Glutamatergic neuron (in vitro differentiated cells): ENCODE data around the gene GDAP2. TPM values are rescaled to one million over a fixed set of nuclear protein-coding genes. Genes with fewer than 3 reads are reported as not detected.

Source experiments
- DNase-seq: peaks from one replicate; pipeline ENCODE4 v3.0.0; 2022
- H3K27ac Mint-ChIP-seq: one replicate; pipeline ENCODE4 v1.8.0; 2020; ENCODE audit warnings: mild to moderate bottlenecking, mixed read lengths, inconsistent platforms; ENCODE audit not compliant: unreplicated experiment
- H3K27me3 Mint-ChIP-seq: one replicate; pipeline ENCODE4 v1.8.0; 2020; ENCODE audit warnings: mild to moderate bottlenecking, moderate library complexity, mixed read lengths, inconsistent platforms; ENCODE audit not compliant: unreplicated experiment
- H3K36me3 Mint-ChIP-seq: one replicate; pipeline ENCODE4 v1.8.0; 2020; ENCODE audit warnings: mild to moderate bottlenecking, mixed read lengths, inconsistent platforms; ENCODE audit not compliant: unreplicated experiment
- H3K4me1 Mint-ChIP-seq: one replicate; pipeline ENCODE4 v1.8.0; 2020; ENCODE audit warnings: mild to moderate bottlenecking, low read depth, mixed read lengths, inconsistent platforms; ENCODE audit not compliant: unreplicated experiment
- H3K4me3 Mint-ChIP-seq: one replicate; pipeline ENCODE4 v1.8.0; 2020; ENCODE audit warnings: mild to moderate bottlenecking, mixed read lengths, inconsistent platforms; ENCODE audit not compliant: unreplicated experiment
- H3K9me3 Mint-ChIP-seq: one replicate; pipeline ENCODE4 v1.8.0; 2020; ENCODE audit warnings: mild to moderate bottlenecking, moderate library complexity, mixed read lengths, inconsistent platforms; ENCODE audit not compliant: unreplicated experiment
- CTCF ChIP-seq: fragments of 200-600 bp; sonication (generic); IDR thresholded peaks from one replicate; pipeline ENCODE4 v1.5.0; 2021; ENCODE audit not compliant: partially characterized antibody, unreplicated experiment
- total RNA-seq: library from RNA; stranded (reverse); fragmentation: NEBNext Ultra II Directional; extraction: Animal tissue kit (Norgen Biotek cat#: 25700); gene quantifications from one replicate; pipeline ENCODE4 v1.2.1, GENCODE V29; 2021; ENCODE audit not compliant: unreplicated experiment

Gene GDAP2
- total RNA-seq, 1 donor from 2014 or later, result 34.0 TPM

- no peaks in the 10 kb centered on the region for H3K36me3 Mint-ChIP-seq
- no peak for DNase-seq
- no peak for TF ChIP-seq CTCF
These were observed 24.9 kb downstream of the GDAP2 start for GRCh38 chr1:117904485-117904884.

GRCh38 chr1:117902944-117903343, 26.5 kb downstream of the GDAP2 start:
- Mint-ChIP-seq H3K4me3 (no peak overlapping the region), H3K36me3 (no peaks in the 10 kb centered on the region), H3K27ac (no peak overlapping the region)

More at GRCh38 chr1:117904485-117904884, 24.9 kb downstream of the GDAP2 start:
- Mint-ChIP-seq H3K4me3 (no peak overlapping the region), H3K4me1 (no peaks in the 10 kb centered on the region), H3K27ac (no peak overlapping the region), H3K27me3 (peaks cover 2% of the 10 kb centered on the region), H3K9me3 (no peaks in the 10 kb centered on the region)

GRCh38 chr1:117899801-117900200, 29.6 kb downstream of the GDAP2 start:
- H3K4me3 Mint-ChIP-seq, result no peak overlapping the region
- H3K27me3 Mint-ChIP-seq, result peaks cover 1% of the 10 kb centered on the region
- peaks cover 10% of the 10 kb centered on the region for H3K4me1 Mint-ChIP-seq
- no peaks in the 10 kb centered on the region for H3K36me3 Mint-ChIP-seq
- no peak overlapping the region for H3K27ac Mint-ChIP-seq
- no peaks in the 10 kb centered on the region for H3K9me3 Mint-ChIP-seq
- TF ChIP-seq CTCF, result no peak
- DNase-seq, result no peak

More at GRCh38 chr1:117902944-117903343, 26.5 kb downstream of the GDAP2 start:
- H3K27me3 Mint-ChIP-seq, result peaks cover 2% of the 10 kb centered on the region
- DNase-seq, result no peak
- no peaks in the 10 kb centered on the region for H3K9me3 Mint-ChIP-seq
- TF ChIP-seq CTCF, result no peak
- H3K4me1 Mint-ChIP-seq, result no peaks in the 10 kb centered on the region

- Mint-ChIP-seq H3K27ac (no peak overlapping the region), H3K4me1 (peaks cover 10% of the 10 kb centered on the region)
These were observed 31.9 kb downstream of the GDAP2 start for GRCh38 chr1:117897551-117897950.

More at GRCh38 chr1:117897551-117897950, 31.9 kb downstream of the GDAP2 start:
- Mint-ChIP-seq H3K27me3 (no peaks in the 10 kb centered on the region), H3K9me3 (no peaks in the 10 kb centered on the region), H3K36me3 (no peaks in the 10 kb centered on the region), H3K4me3 (no peak overlapping the region)
- DNase-seq, result no peak
- no peak for TF ChIP-seq CTCF
